GM12875 (cell line): Measurements from ENCODE around the gene PNPLA6.

Source experiments
- H3K4me3 ChIP-seq: one replicate; pipeline ENCODE4 v1.5.1; 2011; ENCODE audit warnings: low read depth, low read length, control low read depth
- TF ChIP-seq, protein P1 (sequence below): IDR thresholded peaks from 2 replicates; pipeline ENCODE4 v1.5.1; 2011; ENCODE audit warnings: low read depth, mild to moderate bottlenecking, control low read depth, inconsistent platforms, low read length, moderate library complexity, borderline replicate concordance; ENCODE audit not compliant: insufficient read depth

The PNPLA6 gene

DNA sequence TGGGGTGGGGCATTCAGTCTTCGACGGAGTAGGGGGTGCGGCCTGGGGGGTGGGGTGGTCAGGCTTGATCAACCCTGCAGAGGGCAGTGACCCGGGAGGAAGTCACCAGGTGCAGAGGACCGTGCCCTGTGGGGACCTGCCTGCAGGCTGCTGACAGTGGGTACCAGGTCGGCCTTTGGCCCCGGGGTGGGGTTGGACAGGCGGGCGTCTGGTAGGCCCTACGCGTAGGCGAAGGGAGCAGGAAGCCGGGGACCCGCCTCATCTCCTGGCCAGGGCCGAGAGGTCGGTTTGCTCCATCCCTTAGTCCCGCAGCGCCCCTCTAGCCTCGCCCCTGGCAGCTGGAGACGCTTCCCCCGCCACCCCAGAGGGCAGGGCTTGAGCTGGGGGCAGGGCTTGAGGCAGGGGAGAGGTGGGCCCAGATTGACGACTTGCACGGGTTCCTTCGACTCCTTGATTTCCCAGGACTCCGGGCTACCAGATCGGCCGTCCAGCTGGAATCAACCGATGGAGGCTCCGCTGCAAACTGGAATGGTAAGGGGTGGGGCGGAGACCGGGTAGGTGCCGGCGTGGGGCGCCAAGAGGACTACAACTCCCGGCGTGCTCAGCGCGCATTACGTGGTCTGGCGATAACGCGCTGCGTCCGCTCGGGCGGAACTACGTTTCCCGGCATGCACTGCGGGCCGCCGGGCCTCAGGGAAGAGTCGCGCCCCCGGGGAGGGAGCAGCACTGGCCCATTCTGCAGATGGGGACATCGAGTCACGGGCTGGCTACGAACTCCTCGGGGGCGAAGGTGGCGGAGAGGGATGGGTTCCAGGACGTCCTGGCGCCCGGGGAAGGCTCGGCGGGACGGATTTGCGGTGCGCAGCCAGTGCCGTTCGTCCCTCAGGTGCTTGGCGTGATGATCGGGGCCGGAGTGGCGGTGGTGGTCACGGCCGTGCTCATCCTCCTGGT, at the start of gene PNPLA6:
TSS of gene PNPLA6 (plus strand) at position 671 of the 951 bp plus-strand sequence. CDS start at position 743, 72 bp downstream.
- TF ChIP-seq, protein P1, sequence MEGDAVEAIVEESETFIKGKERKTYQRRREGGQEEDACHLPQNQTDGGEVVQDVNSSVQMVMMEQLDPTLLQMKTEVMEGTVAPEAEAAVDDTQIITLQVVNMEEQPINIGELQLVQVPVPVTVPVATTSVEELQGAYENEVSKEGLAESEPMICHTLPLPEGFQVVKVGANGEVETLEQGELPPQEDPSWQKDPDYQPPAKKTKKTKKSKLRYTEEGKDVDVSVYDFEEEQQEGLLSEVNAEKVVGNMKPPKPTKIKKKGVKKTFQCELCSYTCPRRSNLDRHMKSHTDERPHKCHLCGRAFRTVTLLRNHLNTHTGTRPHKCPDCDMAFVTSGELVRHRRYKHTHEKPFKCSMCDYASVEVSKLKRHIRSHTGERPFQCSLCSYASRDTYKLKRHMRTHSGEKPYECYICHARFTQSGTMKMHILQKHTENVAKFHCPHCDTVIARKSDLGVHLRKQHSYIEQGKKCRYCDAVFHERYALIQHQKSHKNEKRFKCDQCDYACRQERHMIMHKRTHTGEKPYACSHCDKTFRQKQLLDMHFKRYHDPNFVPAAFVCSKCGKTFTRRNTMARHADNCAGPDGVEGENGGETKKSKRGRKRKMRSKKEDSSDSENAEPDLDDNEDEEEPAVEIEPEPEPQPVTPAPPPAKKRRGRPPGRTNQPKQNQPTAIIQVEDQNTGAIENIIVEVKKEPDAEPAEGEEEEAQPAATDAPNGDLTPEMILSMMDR = no peak
- H3K4me3 ChIP-seq = peak within 1 kb of the TSS; percentile 99

DNA sequence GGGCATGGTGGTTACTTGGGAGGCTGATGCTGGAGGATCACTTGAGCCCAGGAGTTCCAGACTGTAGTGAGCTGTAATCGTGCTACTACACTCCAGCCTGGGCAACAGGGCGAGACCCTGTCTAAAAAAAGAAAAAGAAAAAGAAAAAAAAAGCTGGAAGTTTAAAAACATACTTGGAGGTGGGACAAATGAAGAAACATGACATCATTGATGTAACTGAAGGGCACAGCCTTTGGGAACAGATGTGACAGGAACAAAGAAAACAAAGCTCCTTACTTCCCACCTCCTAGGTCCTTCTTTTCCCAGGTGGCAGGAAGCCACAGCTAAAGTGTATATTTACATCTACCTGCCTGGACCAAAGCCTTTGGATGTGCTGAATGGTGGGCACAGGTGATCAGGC, 48.6 kb upstream of the PNPLA6 start:
- TF ChIP-seq, protein P1 = no peak

DNA sequence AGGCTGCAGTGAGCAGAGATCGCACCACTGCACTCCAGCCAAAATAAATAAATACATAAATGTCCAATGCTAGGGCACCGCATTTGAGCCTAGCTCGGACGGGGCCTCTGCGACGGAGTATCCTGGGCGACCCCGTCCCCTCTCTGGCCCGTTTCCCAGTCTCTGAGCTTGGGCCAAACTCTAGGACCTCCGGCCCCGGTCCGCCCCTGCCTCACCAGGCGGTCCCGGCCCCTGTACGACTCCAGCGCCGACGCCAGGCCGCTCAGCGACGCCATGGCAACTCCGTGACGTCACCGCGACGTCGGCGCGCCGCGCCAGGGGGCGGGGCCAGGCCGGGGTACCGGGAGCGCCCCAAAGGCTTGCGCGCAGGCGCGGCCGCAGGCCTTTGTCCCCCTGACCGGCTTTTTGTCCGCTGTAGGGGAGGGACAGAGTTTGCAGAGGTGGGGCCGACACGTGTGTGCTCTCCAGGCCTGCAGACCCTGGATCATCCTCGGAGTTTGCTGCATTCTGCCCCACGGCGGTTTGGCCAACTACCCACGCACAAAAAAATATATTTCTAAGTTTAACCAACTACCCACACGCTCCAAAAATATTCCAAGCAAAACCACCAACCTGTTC, 46.7 kb upstream of the PNPLA6 start, which contains the start of gene PEX11G:
TSS of gene PEX11G (minus strand) at position 300 of the 618 bp plus-strand sequence. CDS start at position 275, 25 bp downstream.
- peak within 1 kb of the TSS; percentile 65 for H3K4me3 ChIP-seq
- TF ChIP-seq, protein P1 = no peak

More for the DNA sequence above, 48.6 kb upstream of the PNPLA6 start:
- H3K4me3 ChIP-seq = no peak overlapping the region

DNA sequence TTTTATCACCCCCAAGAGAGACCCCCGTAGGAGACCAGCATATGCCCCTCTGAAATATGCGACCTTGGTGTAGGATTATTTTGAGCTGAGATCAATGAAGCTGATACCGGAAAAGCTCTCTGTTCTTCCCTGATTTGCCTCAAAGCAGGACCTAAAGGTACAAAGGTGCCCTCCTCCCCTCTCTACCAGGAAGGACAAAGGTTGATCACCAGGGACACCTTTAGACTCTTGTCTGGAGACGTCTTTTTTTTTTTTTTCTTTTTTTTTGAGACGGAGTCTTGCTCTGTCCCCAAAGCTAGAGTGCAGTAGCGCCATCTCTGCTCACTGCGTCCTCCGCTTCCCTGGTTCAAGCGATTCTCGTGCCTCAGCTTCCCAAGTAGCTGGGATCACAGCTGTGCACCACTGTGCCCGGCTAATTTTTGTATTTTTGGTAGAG, 45.9 kb upstream of the PNPLA6 start:
- H3K4me3 ChIP-seq = no peak overlapping the region
- TF ChIP-seq, protein P1 = no peak

DNA sequence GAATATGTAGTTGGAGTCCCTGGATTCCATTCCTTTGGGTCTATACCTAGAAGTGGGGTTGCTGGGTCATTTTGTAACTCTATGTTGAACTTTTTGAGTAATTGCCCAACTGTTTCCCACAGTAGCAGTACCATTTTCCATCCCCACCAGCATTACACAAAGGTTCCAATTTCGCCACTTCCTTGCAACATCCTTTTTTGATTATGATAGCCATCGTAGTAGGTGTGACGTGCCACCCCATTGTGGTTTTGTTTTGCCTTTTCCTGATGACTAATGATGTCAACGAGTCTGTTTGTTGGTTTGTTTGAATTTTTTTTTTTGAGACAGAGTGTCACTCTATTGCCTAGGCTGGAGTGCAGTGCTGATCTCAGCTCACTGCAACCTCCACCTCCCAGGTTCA, 43.4 kb upstream of the PNPLA6 start:
- TF ChIP-seq, protein P1 = no peak
- H3K4me3 ChIP-seq = no peak overlapping the region

DNA sequence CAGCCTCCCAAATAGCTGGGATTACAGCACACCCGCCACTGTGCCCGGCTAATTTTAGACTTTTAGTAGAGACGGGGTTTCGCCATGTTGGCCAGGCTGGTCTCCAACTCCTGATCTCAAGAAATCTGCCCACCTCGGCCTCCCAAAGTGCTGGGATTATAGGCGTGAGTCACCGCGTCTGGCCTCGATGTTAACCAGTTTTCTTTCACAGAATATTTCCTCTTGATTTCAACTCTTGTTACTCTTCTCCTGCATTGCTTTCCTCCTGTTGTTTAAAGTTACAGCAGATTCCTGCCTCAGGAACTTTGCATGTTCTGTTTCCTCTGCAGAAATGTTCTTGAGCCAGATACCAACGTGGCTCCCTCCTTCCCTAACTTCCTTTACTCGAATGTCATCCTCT, 43.0 kb upstream of the PNPLA6 start:
- H3K4me3 ChIP-seq = no peak overlapping the region
- TF ChIP-seq, protein P1 = no peak
